Measurements from ENCODE around the gene ZNF592. TPM values are rescaled to one million over a fixed set of nuclear protein-coding genes. Genes with fewer than 3 reads are reported as not detected.

The ZNF592 gene
- total RNA-seq, 1 donor = 20.1 TPM

- Histone ChIP-seq H3K9me3 (ENCODE audit: low read depth, low read length) (no peaks in the 10 kb centered on the region), H3K4me3 (ENCODE audit: low read length) (no peak overlapping the region), H3K4me1 (ENCODE audit: insufficient read depth, low read length) (no peaks in the 10 kb centered on the region), H3K27me3 (ENCODE audit: insufficient read depth, low read length) (no peaks in the 10 kb centered on the region)
Measured at GRCh38 chr15:84804005-84804900, 55.9 kb downstream of the ZNF592 start.

- Histone ChIP-seq H3K4me3 (ENCODE audit: low read length) (no peak overlapping the region), H3K27me3 (ENCODE audit: insufficient read depth, low read length) (no peaks in the 10 kb centered on the region), H3K9me3 (ENCODE audit: low read depth, low read length) (no peaks in the 10 kb centered on the region), H3K4me1 (ENCODE audit: insufficient read depth, low read length) (no peaks in the 10 kb centered on the region)
Measured at GRCh38 chr15:84805221-84805620, 56.8 kb downstream of the ZNF592 start.

- Histone ChIP-seq H3K9me3 (ENCODE audit: low read depth, low read length) (no peaks in the 10 kb centered on the region), H3K27me3 (ENCODE audit: insufficient read depth, low read length) (no peaks in the 10 kb centered on the region), H3K4me1 (ENCODE audit: insufficient read depth, low read length) (no peaks in the 10 kb centered on the region), H3K4me3 (ENCODE audit: low read length) (no peak overlapping the region)
Measured at GRCh38 chr15:84807228-84807627, 58.8 kb downstream of the ZNF592 start.

- H3K4me1 ChIP-seq (ENCODE audit: insufficient read depth, low read length) = peaks cover 6% of the 10 kb centered on the region
- H3K27me3 ChIP-seq (ENCODE audit: insufficient read depth, low read length) = no peaks in the 10 kb centered on the region
- H3K4me3 ChIP-seq (ENCODE audit: low read length) = no peak overlapping the region
- H3K9me3 ChIP-seq (ENCODE audit: low read depth, low read length) = no peaks in the 10 kb centered on the region
Measured at GRCh38 chr15:84810073-84810840, 61.9 kb downstream of the ZNF592 start.

GRCh38 chr15:84811151-84811550 lies 62.8 kb downstream of the ZNF592 start:
- Histone ChIP-seq H3K4me3 (ENCODE audit: low read length) (no peak overlapping the region), H3K27me3 (ENCODE audit: insufficient read depth, low read length) (no peaks in the 10 kb centered on the region), H3K9me3 (ENCODE audit: low read depth, low read length) (no peaks in the 10 kb centered on the region), H3K4me1 (ENCODE audit: insufficient read depth, low read length) (peaks cover 13% of the 10 kb centered on the region)

GRCh38 chr15:84811828-84812227 lies 63.4 kb downstream of the ZNF592 start:
- peaks cover 15% of the 10 kb centered on the region for H3K4me1 ChIP-seq (ENCODE audit: insufficient read depth, low read length)
- H3K9me3 ChIP-seq (ENCODE audit: low read depth, low read length) = no peaks in the 10 kb centered on the region
- no peak overlapping the region for H3K4me3 ChIP-seq (ENCODE audit: low read length)
- H3K27me3 ChIP-seq (ENCODE audit: insufficient read depth, low read length) = no peaks in the 10 kb centered on the region

GRCh38 chr15:84812842-84813241 lies 64.5 kb downstream of the ZNF592 start:
- peaks cover 19% of the 10 kb centered on the region for H3K4me1 ChIP-seq (ENCODE audit: insufficient read depth, low read length)
- H3K27me3 ChIP-seq (ENCODE audit: insufficient read depth, low read length) = no peaks in the 10 kb centered on the region
- H3K4me3 ChIP-seq (ENCODE audit: low read length) = no peak overlapping the region
- no peaks in the 10 kb centered on the region for H3K9me3 ChIP-seq (ENCODE audit: low read depth, low read length)

GRCh38 chr15:84813435-84813834 lies 65.0 kb downstream of the ZNF592 start:
- peaks cover 19% of the 10 kb centered on the region for H3K4me1 ChIP-seq (ENCODE audit: insufficient read depth, low read length)
- no peak overlapping the region for H3K4me3 ChIP-seq (ENCODE audit: low read length)
- H3K9me3 ChIP-seq (ENCODE audit: low read depth, low read length) = no peaks in the 10 kb centered on the region
- no peaks in the 10 kb centered on the region for H3K27me3 ChIP-seq (ENCODE audit: insufficient read depth, low read length)

- Histone ChIP-seq H3K4me1 (ENCODE audit: insufficient read depth, low read length) (peaks cover 19% of the 10 kb centered on the region), H3K9me3 (ENCODE audit: low read depth, low read length) (no peaks in the 10 kb centered on the region), H3K27me3 (ENCODE audit: insufficient read depth, low read length) (no peaks in the 10 kb centered on the region), H3K4me3 (ENCODE audit: low read length) (no peak overlapping the region)
Measured at GRCh38 chr15:84813931-84814330, 65.5 kb downstream of the ZNF592 start.

- H3K27me3 ChIP-seq (ENCODE audit: insufficient read depth, low read length) = no peaks in the 10 kb centered on the region
- H3K4me1 ChIP-seq (ENCODE audit: insufficient read depth, low read length) = peaks cover 19% of the 10 kb centered on the region
- H3K9me3 ChIP-seq (ENCODE audit: low read depth, low read length) = no peaks in the 10 kb centered on the region
- H3K4me3 ChIP-seq (ENCODE audit: low read length) = no peak overlapping the region
Measured at GRCh38 chr15:84814916-84815315, 66.5 kb downstream of the ZNF592 start.

GRCh38 chr15:84816694-84817465 lies 68.5 kb downstream of the ZNF592 start, which contains the start of gene ALPK3:
Gene ALPK3, plus strand, starts transcription at chr15:84817356. Its CDS starts 97 bp downstream, at chr15:84817453.
- no peaks in the 10 kb centered on the region for H3K9me3 ChIP-seq (ENCODE audit: low read depth, low read length)
- no peak within 1 kb of the TSS for H3K4me3 ChIP-seq (ENCODE audit: low read length)
- H3K27me3 ChIP-seq (ENCODE audit: insufficient read depth, low read length) = no peaks in the 10 kb centered on the region
- H3K4me1 ChIP-seq (ENCODE audit: insufficient read depth, low read length) = peaks cover 19% of the 10 kb centered on the region

GRCh38 chr15:84817466-84818081 lies 69.2 kb downstream of the ZNF592 start:
- no peaks in the 10 kb centered on the region for H3K9me3 ChIP-seq (ENCODE audit: low read depth, low read length)
- H3K27me3 ChIP-seq (ENCODE audit: insufficient read depth, low read length) = no peaks in the 10 kb centered on the region
- H3K4me1 ChIP-seq (ENCODE audit: insufficient read depth, low read length) = peaks cover 19% of the 10 kb centered on the region
- no peak overlapping the region for H3K4me3 ChIP-seq (ENCODE audit: low read length)

GRCh38 chr15:84818261-84819131 lies 70.1 kb downstream of the ZNF592 start:
- Histone ChIP-seq H3K9me3 (ENCODE audit: low read depth, low read length) (no peaks in the 10 kb centered on the region), H3K4me3 (ENCODE audit: low read length) (no peak overlapping the region), H3K27me3 (ENCODE audit: insufficient read depth, low read length) (no peaks in the 10 kb centered on the region), H3K4me1 (ENCODE audit: insufficient read depth, low read length) (peaks cover 19% of the 10 kb centered on the region)

- Histone ChIP-seq H3K27me3 (ENCODE audit: insufficient read depth, low read length) (no peaks in the 10 kb centered on the region), H3K9me3 (ENCODE audit: low read depth, low read length) (no peaks in the 10 kb centered on the region), H3K4me3 (ENCODE audit: low read length) (no peak overlapping the region), H3K4me1 (ENCODE audit: insufficient read depth, low read length) (peaks cover 19% of the 10 kb centered on the region)
Measured at GRCh38 chr15:84819291-84819768, 70.9 kb downstream of the ZNF592 start.
